GM21390 (cell line): Measurements from ENCODE around the gene PSG1.
"Not testable (repeated sequence)": the region's sequence is repeated elsewhere in the genome, so short reads cannot be mapped to it uniquely, and the experiment has no call there.

Source experiments
- ATAC-seq: cut with Tn5 transposase; IDR thresholded peaks from one replicate; pipeline ENCODE4 v1.9.1; 2021; ENCODE audit not compliant: unreplicated experiment

PSG1 gene

GRCh38 chr19:42879613-42880012 is at the start of gene PSG1:
Gene PSG1 (minus strand): TSS chr19:42879713. CDS start chr19:42879581, 132 bp downstream.
- no peak for ATAC-seq

- no peak for ATAC-seq
These were observed 49.4 kb upstream of the PSG1 start for GRCh38 chr19:42928896-42929295.

- no peak for ATAC-seq
These were observed 47.3 kb upstream of the PSG1 start for GRCh38 chr19:42926781-42927180.

- not testable (repeated sequence) for ATAC-seq
These were observed 43.6 kb upstream of the PSG1 start for GRCh38 chr19:42923106-42923505.

GRCh38 chr19:42920971-42921370 is 41.5 kb upstream of the PSG1 start:
- not testable (repeated sequence) for ATAC-seq

GRCh38 chr19:42919757-42920079 is 40.2 kb upstream of the PSG1 start:
- ATAC-seq = no peak

GRCh38 chr19:42919070-42919756 is 39.7 kb upstream of the PSG1 start:
- not testable (repeated sequence) for ATAC-seq

- not testable (repeated sequence) for ATAC-seq
These were observed 39.0 kb upstream of the PSG1 start for GRCh38 chr19:42918377-42919069.

GRCh38 chr19:42917634-42918033 is 38.1 kb upstream of the PSG1 start, which contains the start of gene PSG6:
Gene PSG6 (minus strand): TSS chr19:42917894. CDS start chr19:42917792, 102 bp downstream.
- not testable (repeated sequence) for ATAC-seq

- not testable (repeated sequence) for ATAC-seq
These were observed 37.4 kb upstream of the PSG1 start for GRCh38 chr19:42916931-42917330.

- ATAC-seq = not testable (repeated sequence)
These were observed 34.0 kb upstream of the PSG1 start for GRCh38 chr19:42913516-42913915.

GRCh38 chr19:42912941-42913340 is 33.4 kb upstream of the PSG1 start:
- not testable (repeated sequence) for ATAC-seq

GRCh38 chr19:42911731-42912130 is 32.2 kb upstream of the PSG1 start:
- ATAC-seq = not testable (repeated sequence)

- ATAC-seq = not testable (repeated sequence)
These were observed 26.6 kb upstream of the PSG1 start for GRCh38 chr19:42906162-42906561.

- not testable (repeated sequence) for ATAC-seq
These were observed 21.0 kb upstream of the PSG1 start for GRCh38 chr19:42900561-42900960.

GRCh38 chr19:42899674-42900073 is 20.2 kb upstream of the PSG1 start:
- not testable (repeated sequence) for ATAC-seq

GRCh38 chr19:42899110-42899509 is 19.6 kb upstream of the PSG1 start:
- not testable (repeated sequence) for ATAC-seq

GRCh38 chr19:42898656-42899055 is 19.1 kb upstream of the PSG1 start:
- not testable (repeated sequence) for ATAC-seq

GRCh38 chr19:42897729-42898128 is 18.2 kb upstream of the PSG1 start:
- not testable (repeated sequence) for ATAC-seq

GRCh38 chr19:42890446-42890845 is 10.9 kb upstream of the PSG1 start:
- not testable (repeated sequence) for ATAC-seq

- ATAC-seq = not testable (repeated sequence)
These were observed 8.4 kb upstream of the PSG1 start for GRCh38 chr19:42887876-42888445.

GRCh38 chr19:42882730-42883129 is 3.2 kb upstream of the PSG1 start:
- ATAC-seq = not testable (repeated sequence)
